Neutrophil (primary cell): ENCODE measurements around the gene POLD2.
A peak's percentile ranks its signal among the peaks of the same experiment; 100 is the strongest.

Experiments
- H3K27ac ChIP-seq: fragments of 200-600 bp; sonication (generic); 2 replicates; pipeline ENCODE4 v1.5.1; 2016; ENCODE audit warnings: mild to moderate bottlenecking, moderate library complexity
- H3K27me3 ChIP-seq: fragments of 200-600 bp; sonication (generic); 2 replicates; pipeline ENCODE4 v1.6.0; 2016; ENCODE audit warnings: mild to moderate bottlenecking
- H3K36me3 ChIP-seq: fragments of 200-600 bp; sonication (generic); 2 replicates; pipeline ENCODE4 v1.5.1; 2017
- H3K4me1 ChIP-seq, 2 experiments: fragments of 200-600 bp in 1 of 2; sonication (generic) in 1 of 2; 1 replicate in 1 of 2; 2 replicates in 1 of 2; pipeline versions ENCODE4 v1.5.1 to v1.6.1; 2013 to 2016; ENCODE audit warnings: low read depth in 1 of 2, low read length in 1 of 2, mild to moderate bottlenecking in 1 of 2, moderate library complexity in 1 of 2; ENCODE audit not compliant: control insufficient read depth in 1 of 2, insufficient read depth in 1 of 2
- H3K4me3 ChIP-seq, 2 experiments: fragments of 200-600 bp in 1 of 2; sonication (generic) in 1 of 2; 1 replicate in 1 of 2; 2 replicates in 1 of 2; pipeline ENCODE4 v1.5.1; 2013 to 2016; ENCODE audit warnings: low read depth in 1 of 2, low read length in 1 of 2, mild to moderate bottlenecking in 1 of 2, moderate library complexity in 1 of 2
- H3K9me3 ChIP-seq: fragments of 200-600 bp; sonication (generic); 2 replicates; pipeline ENCODE4 v1.5.1; 2016
- TF ChIP-seq, protein P1 (sequence below): fragments of 200-600 bp; sonication (generic); IDR thresholded peaks from 2 replicates; pipeline ENCODE4 v1.5.1; 2016; ENCODE audit warnings: antibody characterized with exemption

Gene POLD2

DNA sequence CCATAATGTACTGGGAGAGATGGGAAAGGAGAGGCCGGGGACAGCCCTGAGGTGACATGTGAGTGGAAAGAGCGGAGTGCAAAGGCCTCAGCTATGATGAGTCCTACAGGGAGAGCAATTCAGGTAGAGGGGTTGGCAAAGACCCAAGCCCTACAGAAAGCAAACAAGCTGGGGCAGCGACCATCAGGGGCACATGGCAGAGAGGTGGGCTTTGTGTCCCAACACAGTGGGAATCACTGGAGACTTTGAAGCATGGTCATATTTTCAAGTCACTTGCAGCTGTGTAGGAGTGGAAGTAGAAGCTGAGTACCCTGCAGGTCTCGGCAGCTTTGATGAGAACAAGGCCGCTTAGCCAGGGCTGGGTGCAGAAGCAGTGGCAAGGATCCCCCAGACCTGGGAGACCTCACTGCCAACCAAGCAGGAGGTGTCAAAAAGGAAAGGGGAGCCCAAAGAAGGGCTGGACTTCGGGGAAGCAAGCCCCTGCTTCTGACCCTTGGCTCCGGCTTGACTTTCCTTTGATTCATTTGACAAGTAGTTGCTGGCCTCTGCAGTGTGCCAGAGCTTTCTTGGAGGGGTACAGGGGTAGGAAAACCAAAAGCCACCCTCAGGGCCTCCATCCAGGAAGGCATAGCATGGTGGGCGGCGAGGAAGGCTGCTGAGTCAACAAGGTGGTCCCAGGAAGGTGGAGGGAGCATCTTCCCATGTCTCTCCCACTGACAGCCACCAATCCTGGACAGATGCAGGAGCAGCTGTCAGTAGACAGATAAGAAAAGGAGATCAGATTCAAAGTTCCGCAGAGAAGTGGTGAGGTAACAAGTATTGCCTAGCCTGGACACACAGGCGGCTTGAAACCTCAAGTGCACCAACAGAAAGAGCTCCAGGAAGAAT, 56.0 kb downstream of the POLD2 start:
- Histone ChIP-seq H3K27ac (peak overlapping the region; percentile 54), H3K4me1 (peaks cover 0 to 6% of the 10 kb centered on the region in 2 experiments), H3K27me3 (no peaks in the 10 kb centered on the region), H3K4me3 (no peak overlapping the region), H3K9me3 (no peaks in the 10 kb centered on the region), H3K36me3 (peaks cover 24% of the 10 kb centered on the region)
- TF ChIP-seq, protein P1, sequence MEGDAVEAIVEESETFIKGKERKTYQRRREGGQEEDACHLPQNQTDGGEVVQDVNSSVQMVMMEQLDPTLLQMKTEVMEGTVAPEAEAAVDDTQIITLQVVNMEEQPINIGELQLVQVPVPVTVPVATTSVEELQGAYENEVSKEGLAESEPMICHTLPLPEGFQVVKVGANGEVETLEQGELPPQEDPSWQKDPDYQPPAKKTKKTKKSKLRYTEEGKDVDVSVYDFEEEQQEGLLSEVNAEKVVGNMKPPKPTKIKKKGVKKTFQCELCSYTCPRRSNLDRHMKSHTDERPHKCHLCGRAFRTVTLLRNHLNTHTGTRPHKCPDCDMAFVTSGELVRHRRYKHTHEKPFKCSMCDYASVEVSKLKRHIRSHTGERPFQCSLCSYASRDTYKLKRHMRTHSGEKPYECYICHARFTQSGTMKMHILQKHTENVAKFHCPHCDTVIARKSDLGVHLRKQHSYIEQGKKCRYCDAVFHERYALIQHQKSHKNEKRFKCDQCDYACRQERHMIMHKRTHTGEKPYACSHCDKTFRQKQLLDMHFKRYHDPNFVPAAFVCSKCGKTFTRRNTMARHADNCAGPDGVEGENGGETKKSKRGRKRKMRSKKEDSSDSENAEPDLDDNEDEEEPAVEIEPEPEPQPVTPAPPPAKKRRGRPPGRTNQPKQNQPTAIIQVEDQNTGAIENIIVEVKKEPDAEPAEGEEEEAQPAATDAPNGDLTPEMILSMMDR = no peak

DNA sequence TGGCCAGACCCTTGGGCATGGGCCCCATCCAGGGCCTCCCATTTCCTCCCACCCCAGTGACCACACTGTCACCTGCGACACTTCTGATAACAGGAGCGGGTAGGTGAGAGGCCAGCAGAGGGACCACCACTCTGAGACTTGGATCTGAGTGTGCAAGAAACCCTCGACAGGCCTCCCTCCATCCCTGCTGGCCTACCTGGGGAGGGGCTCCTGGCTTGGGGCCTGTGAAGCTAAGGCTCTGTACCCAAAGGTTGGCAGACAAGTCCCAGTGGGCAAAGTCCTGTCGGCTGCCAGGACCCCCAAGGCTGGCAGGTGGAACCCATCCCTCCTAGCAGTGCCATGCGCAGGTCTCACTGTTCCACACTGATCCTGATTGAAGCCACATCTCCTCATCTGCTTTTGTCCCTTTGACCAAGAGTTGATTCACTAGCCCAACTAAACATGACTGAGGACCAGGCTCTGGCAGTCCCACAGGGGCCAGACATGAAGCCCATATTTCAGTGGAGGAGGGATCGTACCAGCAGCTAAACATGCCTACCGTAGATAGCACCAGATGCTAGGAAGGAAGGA, 56.8 kb downstream of the POLD2 start:
- TF ChIP-seq, protein P1 = no peak
- Histone ChIP-seq H3K4me3 (no peak overlapping the region), H3K9me3 (no peaks in the 10 kb centered on the region), H3K4me1 (peaks cover 0 to 6% of the 10 kb centered on the region in 2 experiments), H3K36me3 (peaks cover 32% of the 10 kb centered on the region), H3K27ac (peak overlapping the region; percentile 54), H3K27me3 (no peaks in the 10 kb centered on the region)

DNA sequence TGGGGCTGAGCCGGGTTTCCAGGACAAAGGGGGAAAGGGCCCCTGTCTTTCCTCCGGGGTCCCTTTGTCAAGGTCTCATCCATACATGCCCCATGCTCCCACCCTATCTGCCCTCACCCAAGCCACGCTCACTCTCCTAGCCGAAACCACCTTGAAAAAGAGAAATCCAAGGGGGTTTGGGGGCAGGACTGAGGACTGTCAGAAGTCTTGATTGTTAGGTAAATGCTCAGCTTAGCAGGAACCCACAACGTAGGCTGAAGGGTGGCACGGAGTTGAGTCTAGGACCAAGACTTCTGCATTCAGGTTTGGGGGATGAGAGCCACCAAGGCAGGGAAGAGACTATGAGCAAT, 57.3 kb downstream of the POLD2 start:
- peak overlapping the region; percentile 54 for H3K27ac ChIP-seq

DNA sequence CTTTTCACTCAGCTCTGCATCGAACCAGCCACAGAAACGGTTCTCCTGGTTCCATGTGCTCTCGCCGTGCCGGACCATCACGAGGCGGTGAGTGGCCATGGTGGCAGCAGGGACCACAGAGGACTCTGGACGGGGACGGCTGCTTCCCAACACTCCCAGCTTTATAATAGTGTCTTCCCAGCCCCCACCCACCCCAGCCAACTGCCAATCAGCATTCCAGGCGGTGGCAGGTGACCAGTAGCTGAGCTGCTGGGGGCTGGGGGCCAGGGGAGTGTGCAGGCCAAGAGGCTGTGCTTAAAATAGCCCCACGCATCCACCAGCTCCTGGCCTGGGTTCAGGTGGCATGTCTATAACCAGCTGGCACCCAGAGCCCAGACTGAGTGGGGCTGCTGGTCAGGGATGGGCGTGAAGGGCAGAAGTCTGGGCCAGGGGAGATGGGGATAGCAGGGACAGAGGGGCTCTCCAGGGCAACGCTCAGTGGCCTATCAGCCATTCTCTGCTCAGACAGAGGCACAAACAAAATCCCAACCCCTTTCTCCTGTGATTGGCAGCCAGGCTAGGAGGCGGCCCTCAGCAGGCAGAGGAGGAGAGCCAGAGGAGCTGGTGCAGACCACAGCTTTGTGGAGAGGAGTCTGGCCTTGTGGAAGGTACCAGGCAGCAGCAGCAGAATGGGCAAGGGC, 57.8 kb downstream of the POLD2 start, which contains the start of gene PGAM2:
Gene PGAM2, minus strand, starts transcription at position 137 of the 680 bp plus-strand sequence. Its CDS starts 38 bp downstream, at position 99.
- no peaks in the 10 kb centered on the region for H3K27me3 ChIP-seq
- no peaks in the 10 kb centered on the region for H3K9me3 ChIP-seq
- peaks cover 0 to 6% of the 10 kb centered on the region in 2 experiments for H3K4me1 ChIP-seq
- H3K27ac ChIP-seq = peak within 1 kb of the TSS; percentile 54
- H3K36me3 ChIP-seq = peaks cover 42% of the 10 kb centered on the region
- no peak within 1 kb of the TSS for H3K4me3 ChIP-seq
- TF ChIP-seq, protein P1 = no peak

More for the DNA sequence above, 57.3 kb downstream of the POLD2 start:
- TF ChIP-seq, protein P1 = no peak
- H3K4me1 ChIP-seq = peaks cover 0 to 6% of the 10 kb centered on the region in 2 experiments
- H3K36me3 ChIP-seq = peaks cover 37% of the 10 kb centered on the region
- H3K27me3 ChIP-seq = no peaks in the 10 kb centered on the region
- H3K9me3 ChIP-seq = no peaks in the 10 kb centered on the region
- H3K4me3 ChIP-seq = no peak overlapping the region

DNA sequence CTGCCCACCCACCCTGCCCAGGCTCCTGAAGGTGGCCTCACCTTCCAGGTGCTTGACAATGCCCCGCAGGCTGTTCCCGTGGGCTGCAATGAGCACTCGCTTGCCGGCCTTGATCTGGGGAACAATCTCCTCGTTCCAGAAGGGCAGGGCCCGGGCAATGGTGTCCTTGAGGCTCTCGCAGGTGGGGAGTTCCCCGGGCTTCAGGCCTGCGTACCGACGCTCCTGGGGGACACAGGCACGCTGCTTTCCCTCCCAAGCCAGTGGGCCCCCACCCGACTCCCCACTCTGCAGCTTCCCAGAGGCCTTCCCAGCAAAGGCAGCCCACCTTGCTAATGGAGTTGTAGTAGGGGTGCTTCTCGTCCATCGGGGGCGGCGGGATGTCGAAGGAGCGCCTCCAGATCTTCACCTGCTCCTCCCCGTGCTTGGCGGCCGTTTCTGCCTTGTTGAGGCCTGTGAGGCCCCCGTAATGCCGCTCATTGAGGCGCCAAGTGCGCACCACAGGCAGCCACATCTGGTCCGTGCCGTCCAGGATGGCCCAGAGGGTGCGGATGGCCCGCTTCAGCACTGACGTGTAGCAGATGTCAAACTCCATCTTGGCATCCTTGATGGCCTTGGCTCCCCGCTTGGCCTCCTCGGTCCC, 58.4 kb downstream of the POLD2 start:
- Histone ChIP-seq H3K9me3 (no peaks in the 10 kb centered on the region), H3K4me1 (peaks cover 0 to 6% of the 10 kb centered on the region in 2 experiments), H3K4me3 (no peak overlapping the region), H3K36me3 (peaks cover 48% of the 10 kb centered on the region), H3K27me3 (no peaks in the 10 kb centered on the region), H3K27ac (peak overlapping the region; percentile 54)
- TF ChIP-seq, protein P1 = no peak
